Smooth muscle cell of the umbilical artery (primary cell): ENCODE data around the gene FOXD2. TPM values are rescaled to one million over a fixed set of nuclear protein-coding genes. Genes with fewer than 3 reads are reported as not detected.

ENCODE experiments used
- total RNA-seq: library from RNA; depleted of rRNA; stranded (reverse); fragments of >200 nt; gene quantifications from 2 replicates; pipeline ENCODE4 v1.2.3, GENCODE V29; 2014

FOXD2 gene
- 0.05 TPM in 1 of 2 replicates, not detected in the other for total RNA-seq

GRCh38 chr1:47437447-47438164 lies at the start of gene FOXD2:
TSS of gene FOXD2 (plus strand) at chr1:47438044. CDS start at chr1:47438136, 92 bp downstream.

GRCh38 chr1:47415728-47416318 lies 22.0 kb upstream of the FOXD2 start, which contains the start of gene FOXE3:
TSS of gene FOXE3 (plus strand) at chr1:47416285. CDS start at chr1:47416316, 31 bp downstream.

Other genes with a start within 250 kb of the FOXD2 start
- gene PDZK1IP1, start 248.0 kb upstream of the FOXD2 start, total RNA-seq: not detected in 2 replicates
- under 0.01 TPM in 1 of 2 replicates, not detected in the other for gene TAL1, start 205.8 kb upstream of the FOXD2 start, total RNA-seq
- gene STIL, start 123.9 kb upstream of the FOXD2 start, total RNA-seq: 2.1 and 9.1 TPM in 2 replicates
- 154 and 212 TPM in 2 replicates for gene CMPK1, start 104.3 kb upstream of the FOXD2 start, total RNA-seq
- not detected in 2 replicates for gene FOXE3, start 21.8 kb upstream of the FOXD2 start, total RNA-seq